Neural cell (in vitro differentiated cells): ENCODE results near the gene MUSK. TPM values are rescaled to one million over a fixed set of nuclear protein-coding genes. Genes with fewer than 3 reads are reported as not detected.

Experiments
- H2AFZ ChIP-seq: fragments of 200-600, 300-800 bp; sonication (generic), shearing (Covaris generic); 2 replicates; pipeline ENCODE4 v1.6.0; 2014; ENCODE audit warnings: low read depth, mild to moderate bottlenecking, antibody characterized with exemption, low read length, moderate library complexity
- H3F3A ChIP-seq: fragments of 200-600 bp; shearing (Covaris generic); 2 replicates; pipeline ENCODE4 v1.6.1; 2016; ENCODE audit warnings: mild to moderate bottlenecking, moderate library complexity, mixed read lengths, antibody characterized with exemption, low read length; ENCODE audit not compliant: insufficient read depth, poor library complexity, severe bottlenecking
- H3K27ac ChIP-seq: fragments of 200-600, 300-800 bp; sonication (generic), shearing (Covaris generic); 2 replicates; pipeline ENCODE4 v1.5.1; 2014; ENCODE audit warnings: mild to moderate bottlenecking, low read length, moderate library complexity
- H3K27me3 ChIP-seq: fragments of 300-800, 200-600 bp; sonication (generic), shearing (Covaris generic); 2 replicates; pipeline ENCODE4 v1.6.0; 2014; ENCODE audit warnings: mild to moderate bottlenecking, low read depth, low read length, moderate library complexity; ENCODE audit not compliant: insufficient read depth
- H3K36me3 ChIP-seq: fragments of 300-800, 200-600 bp; sonication (generic), shearing (Covaris generic); 2 replicates; pipeline ENCODE4 v1.5.1; 2014; ENCODE audit warnings: mild to moderate bottlenecking, antibody characterized with exemption, low read length, moderate library complexity; ENCODE audit not compliant: insufficient read depth
- H3K4me2 ChIP-seq: fragments of 300-800, 200-600 bp; sonication (generic), shearing (Covaris generic); 2 replicates; pipeline ENCODE4 v1.6.0; 2014; ENCODE audit warnings: mild to moderate bottlenecking, low read length
- H3K4me3 ChIP-seq: fragments of 300-800, 200-600 bp; sonication (generic), shearing (Covaris generic); 2 replicates; pipeline ENCODE4 v1.5.1; 2014; ENCODE audit warnings: mild to moderate bottlenecking, low read length, moderate library complexity
- H3K79me2 ChIP-seq: fragments of 200-600 bp; shearing (Covaris generic); replicated peaks from 2 replicates; pipeline ENCODE4 v1.6.0; 2014; ENCODE audit warnings: mild to moderate bottlenecking, low read length, moderate library complexity; ENCODE audit not compliant: insufficient read depth
- H3K9ac ChIP-seq: fragments of 300-800, 200-600 bp; sonication (generic), shearing (Covaris generic); 2 replicates; pipeline ENCODE4 v1.6.1; 2016; ENCODE audit warnings: mild to moderate bottlenecking, low read length, mixed read lengths
- H3K9me2 ChIP-seq: fragments of 200-600 bp; shearing (Covaris generic); 2 replicates; pipeline ENCODE4 v1.6.1; 2016; ENCODE audit warnings: mild to moderate bottlenecking, low read length, mixed read lengths; ENCODE audit not compliant: insufficient read depth
- H3K9me3 ChIP-seq: fragments of 200-600, 300-800 bp; sonication (generic), shearing (Covaris generic); 2 replicates; pipeline ENCODE4 v1.6.1; 2016; ENCODE audit warnings: mild to moderate bottlenecking, mixed run types, low read length, moderate library complexity, mixed read lengths
- H4K20me1 ChIP-seq: fragments of 200-600 bp; shearing (Covaris generic); 2 replicates; pipeline ENCODE4 v1.6.1; 2016; ENCODE audit warnings: mild to moderate bottlenecking, mixed run types; ENCODE audit not compliant: insufficient read depth
- CTCF ChIP-seq: fragments of 450-650 bp; IDR thresholded peaks from 2 replicates; pipeline ENCODE4 v1.5.1; 2014; ENCODE audit warnings: antibody characterized with exemption, mild to moderate bottlenecking, moderate library complexity; ENCODE audit not compliant: poor library complexity, severe bottlenecking
- EP300 ChIP-seq: fragments of 450-650 bp; conservative IDR thresholded peaks from 2 replicates; pipeline ENCODE4 v1.6.1; 2014; ENCODE audit warnings: antibody characterized with exemption, mild to moderate bottlenecking, moderate library complexity; ENCODE audit not compliant: poor library complexity, severe bottlenecking
- EZH2 ChIP-seq: fragments of 200-600, 300-800 bp; shearing (Covaris generic), sonication (generic); IDR thresholded peaks from 2 replicates; pipeline ENCODE4 v1.6.1; 2014; ENCODE audit warnings: antibody characterized with exemption, low read length, borderline replicate concordance, mild to moderate bottlenecking; ENCODE audit not compliant: insufficient read depth, poor library complexity, severe bottlenecking
- MXI1 ChIP-seq: fragments of 450-650 bp; conservative IDR thresholded peaks from 2 replicates; pipeline ENCODE4 v1.6.1; 2014; ENCODE audit warnings: antibody characterized with exemption, mild to moderate bottlenecking; ENCODE audit not compliant: poor library complexity, severe bottlenecking
- REST ChIP-seq: IDR thresholded peaks from 2 replicates; pipeline ENCODE4 v1.6.1; 2012; ENCODE audit warnings: borderline replicate concordance
- SMC3 ChIP-seq: fragments of 450-650 bp; conservative IDR thresholded peaks from 2 replicates; pipeline ENCODE4 v1.6.1; 2014; ENCODE audit warnings: antibody characterized with exemption, mild to moderate bottlenecking, moderate library complexity; ENCODE audit not compliant: poor library complexity
- polyA plus RNA-seq: library from polyadenylated mRNA; depleted of rRNA; stranded (reverse); fragments of >200 nt; gene quantifications from 2 replicates; pipeline ENCODE4 v1.2.3, GENCODE V29; 2014

The MUSK gene
- polyA plus RNA-seq, 1 donor from 2014 or later, result not detected

- Histone ChIP-seq H3K36me3 (no peaks in the 10 kb centered on the region), H3K27ac (no peak overlapping the region), H3K4me2 (no peak overlapping the region), H3K9ac (no peak overlapping the region), H3K9me3 (no peaks in the 10 kb centered on the region), H3F3A (no peaks in the 10 kb centered on the region), H2AFZ (no peak overlapping the region), H4K20me1 (no peaks in the 10 kb centered on the region), H3K27me3 (no peaks in the 10 kb centered on the region), H3K4me3 (no peak overlapping the region), H3K79me2 (no peaks in the 10 kb centered on the region), H3K9me2 (no peaks in the 10 kb centered on the region)
- no peak for TF ChIP-seq SMC3
- no peak for TF ChIP-seq REST
- no peak for TF ChIP-seq EZH2
- TF ChIP-seq CTCF, result no peak
- no peak for TF ChIP-seq EP300
- no peak for TF ChIP-seq MXI1
Observed at GRCh38 chr9:110655754-110656641, 12.6 kb upstream of the MUSK start.

GRCh38 chr9:110659891-110660541, 8.6 kb upstream of the MUSK start:
- no peaks in the 10 kb centered on the region for H3K27me3 ChIP-seq
- H4K20me1 ChIP-seq, result no peaks in the 10 kb centered on the region
- no peaks in the 10 kb centered on the region for H3K79me2 ChIP-seq
- no peaks in the 10 kb centered on the region for H3F3A ChIP-seq
- no peaks in the 10 kb centered on the region for H3K9me2 ChIP-seq
- H2AFZ ChIP-seq, result no peak overlapping the region
- peak; percentile 82 for TF ChIP-seq EP300
- no peak for TF ChIP-seq CTCF
- peak; percentile 69 for TF ChIP-seq REST
- no peak overlapping the region for H3K27ac ChIP-seq
- no peaks in the 10 kb centered on the region for H3K9me3 ChIP-seq
- no peak overlapping the region for H3K4me2 ChIP-seq
- H3K4me3 ChIP-seq, result no peak overlapping the region
- no peaks in the 10 kb centered on the region for H3K36me3 ChIP-seq
- H3K9ac ChIP-seq, result no peak overlapping the region
